Mucosa of rectum (tissue), 2 donors: ENCODE data around the gene SLC35G3.
"Not testable (repeated sequence)": the region's sequence is repeated elsewhere in the genome, so short reads cannot be mapped to it uniquely, and the experiment has no call there.

Source experiments
- H3K27ac ChIP-seq, 2 donors: one replicate each; pipeline ENCODE4 v1.7.0; 2013; ENCODE audit warnings: inconsistent platforms in 2 of 2, low read depth in 2 of 2, low read length in 2 of 2
- H3K27me3 ChIP-seq, 2 donors: one replicate each; pipeline ENCODE4 v1.7.0; 2013; ENCODE audit warnings: low read length in 2 of 2; ENCODE audit not compliant: control insufficient read depth in 2 of 2, insufficient read depth in 2 of 2
- H3K36me3 ChIP-seq, 2 donors: one replicate each; pipeline ENCODE4 v1.7.0; 2013; ENCODE audit warnings: low read length in 2 of 2; ENCODE audit not compliant: control insufficient read depth in 2 of 2, insufficient read depth in 2 of 2
- H3K4me1 ChIP-seq, 2 donors: one replicate each; pipeline ENCODE4 v1.7.0; 2013; ENCODE audit warnings: low read length in 2 of 2, mild to moderate bottlenecking in 1 of 2; ENCODE audit not compliant: control insufficient read depth in 2 of 2, insufficient read depth in 2 of 2
- H3K4me3 ChIP-seq, 2 donors: one replicate each; pipeline ENCODE4 v1.7.0; 2013; ENCODE audit warnings: low read length in 2 of 2
- H3K9ac ChIP-seq, 2 donors: one replicate each; pipeline ENCODE4 v1.7.0; 2013; ENCODE audit warnings: low read length in 2 of 2, low read depth in 1 of 2, mild to moderate bottlenecking in 1 of 2
- H3K9me3 ChIP-seq, 2 donors: one replicate each; pipeline ENCODE4 v1.7.0; 2013; ENCODE audit warnings: low read length in 2 of 2; ENCODE audit not compliant: control insufficient read depth in 2 of 2
- donor health status: healthy.
- donor health status: Normal muscosa, but diverticular disease.

Gene SLC35G3

GRCh38 chr17:35185849-35186248 is 8.3 kb downstream of the SLC35G3 start:
- no peak overlapping the region for H3K4me3 ChIP-seq
- no peaks in the 10 kb centered on the region for H3K27me3 ChIP-seq
- H3K9ac ChIP-seq: no peak overlapping the region
- H3K27ac ChIP-seq: no peak overlapping the region
- peaks cover 0 to 4% of the 10 kb centered on the region in 2 donors for H3K4me1 ChIP-seq
- no peaks in the 10 kb centered on the region for H3K9me3 ChIP-seq
- H3K36me3 ChIP-seq: no peaks in the 10 kb centered on the region

- Histone ChIP-seq H3K4me3 (no peak overlapping the region), H3K9ac (no peak overlapping the region), H3K4me1 (peaks cover 0 to 4% of the 10 kb centered on the region in 2 donors), H3K9me3 (no peaks in the 10 kb centered on the region), H3K27ac (no peak overlapping the region), H3K27me3 (no peaks in the 10 kb centered on the region), H3K36me3 (no peaks in the 10 kb centered on the region)
Observed at GRCh38 chr17:35184274-35184673, 9.9 kb downstream of the SLC35G3 start.

GRCh38 chr17:35183332-35183731 is 10.9 kb downstream of the SLC35G3 start:
- no peaks in the 10 kb centered on the region for H3K27me3 ChIP-seq
- no peaks in the 10 kb centered on the region for H3K9me3 ChIP-seq
- H3K4me1 ChIP-seq: peaks cover 0 to 4% of the 10 kb centered on the region in 2 donors
- H3K36me3 ChIP-seq: no peaks in the 10 kb centered on the region
- H3K27ac ChIP-seq: no peak overlapping the region
- no peak overlapping the region for H3K4me3 ChIP-seq
- no peak overlapping the region for H3K9ac ChIP-seq

GRCh38 chr17:35179379-35179778 is 14.8 kb downstream of the SLC35G3 start:
- H3K9me3 ChIP-seq, H3K4me1 ChIP-seq, H3K4me3 ChIP-seq, H3K36me3 ChIP-seq, H3K9ac ChIP-seq, H3K27ac ChIP-seq, H3K27me3 ChIP-seq: not testable (repeated sequence)

- Histone ChIP-seq H3K4me3 (no peak overlapping the region), H3K27ac (no peak overlapping the region), H3K9ac (no peak overlapping the region), H3K27me3 (no peaks in the 10 kb centered on the region), H3K9me3 (no peaks in the 10 kb centered on the region), H3K4me1 (no peaks in the 10 kb centered on the region), H3K36me3 (no peaks in the 10 kb centered on the region)
Observed at GRCh38 chr17:35176897-35177296, 17.3 kb downstream of the SLC35G3 start.

- Histone ChIP-seq H3K4me1 (no peaks in the 10 kb centered on the region), H3K9ac (no peak overlapping the region), H3K27me3 (no peaks in the 10 kb centered on the region), H3K27ac (no peak overlapping the region), H3K4me3 (no peak overlapping the region), H3K9me3 (no peaks in the 10 kb centered on the region), H3K36me3 (no peaks in the 10 kb centered on the region)
Observed at GRCh38 chr17:35175638-35176415, 18.4 kb downstream of the SLC35G3 start.

GRCh38 chr17:35174835-35175334 is 19.3 kb downstream of the SLC35G3 start:
- no peaks in the 10 kb centered on the region for H3K27me3 ChIP-seq
- no peak overlapping the region for H3K27ac ChIP-seq
- no peak overlapping the region for H3K4me3 ChIP-seq
- H3K9me3 ChIP-seq: no peaks in the 10 kb centered on the region
- H3K9ac ChIP-seq: no peak overlapping the region
- H3K36me3 ChIP-seq: no peaks in the 10 kb centered on the region
- no peaks in the 10 kb centered on the region for H3K4me1 ChIP-seq

GRCh38 chr17:35172321-35172720 is 21.9 kb downstream of the SLC35G3 start:
- not testable (repeated sequence) for H3K27ac ChIP-seq, H3K4me3 ChIP-seq, H3K9me3 ChIP-seq, H3K36me3 ChIP-seq, H3K4me1 ChIP-seq, H3K9ac ChIP-seq, H3K27me3 ChIP-seq

GRCh38 chr17:35171834-35172233 is 22.4 kb downstream of the SLC35G3 start:
- no peaks in the 10 kb centered on the region for H3K36me3 ChIP-seq
- H3K4me1 ChIP-seq: no peaks in the 10 kb centered on the region
- H3K27me3 ChIP-seq: no peaks in the 10 kb centered on the region
- H3K27ac ChIP-seq: no peak overlapping the region
- no peak overlapping the region for H3K9ac ChIP-seq
- H3K4me3 ChIP-seq: no peak overlapping the region
- H3K9me3 ChIP-seq: no peaks in the 10 kb centered on the region

GRCh38 chr17:35170968-35171771 is 23.0 kb downstream of the SLC35G3 start:
- H3K36me3 ChIP-seq: no peaks in the 10 kb centered on the region
- H3K27ac ChIP-seq: no peak overlapping the region
- no peak overlapping the region for H3K4me3 ChIP-seq
- no peaks in the 10 kb centered on the region for H3K9me3 ChIP-seq
- no peak overlapping the region for H3K9ac ChIP-seq
- H3K4me1 ChIP-seq: no peaks in the 10 kb centered on the region
- no peaks in the 10 kb centered on the region for H3K27me3 ChIP-seq
